ENCODE measurements around the gene EVC.
"Not testable (repeated sequence)": the region's sequence is repeated elsewhere in the genome, so short reads cannot be mapped to it uniquely, and the experiment has no call there.

EVC gene

GRCh38 chr4:5843573-5844530 is 132.9 kb downstream of the EVC start:
- no peak for DNase-seq (ENCODE audit: low spot score)

GRCh38 chr4:5845035-5845905 is 134.3 kb downstream of the EVC start:
- no peak for DNase-seq (ENCODE audit: low spot score)

GRCh38 chr4:5851637-5852301 is 140.8 kb downstream of the EVC start:
- no peak for DNase-seq (ENCODE audit: low spot score)

DNA sequence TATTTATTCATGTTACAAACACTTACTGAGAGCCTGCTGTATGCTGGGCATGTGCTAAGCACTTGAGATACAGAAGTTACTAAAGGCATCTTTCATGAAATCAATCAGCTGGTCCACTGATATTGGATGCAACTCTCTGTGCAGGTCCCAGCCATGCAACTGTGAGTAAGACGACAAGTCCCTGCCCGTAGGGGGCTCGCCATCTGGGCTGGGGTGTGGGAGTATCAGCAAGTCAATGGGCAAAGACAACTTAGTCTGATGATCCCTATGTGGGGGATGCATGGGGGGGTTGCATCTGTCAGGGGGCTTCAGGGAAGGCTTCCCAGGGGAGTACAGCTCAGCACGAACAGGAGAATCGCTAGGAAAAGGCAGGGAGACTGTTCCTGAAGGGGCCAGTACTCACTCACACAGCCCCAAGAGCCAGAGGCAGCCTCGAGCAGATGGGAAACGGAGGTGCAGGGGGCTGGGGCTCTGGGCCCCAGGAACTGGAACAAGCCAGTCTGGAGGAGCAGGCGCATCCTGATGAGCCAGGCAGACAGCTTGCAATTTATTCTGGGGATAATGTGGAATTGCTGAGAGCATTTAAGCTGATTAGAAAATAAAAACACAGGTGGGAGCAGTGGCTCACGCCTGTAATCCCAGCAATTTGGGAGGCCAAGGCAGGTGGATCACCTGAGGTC is 141.7 kb downstream of the EVC start:
- DNase-seq (ENCODE audit: low spot score), result no peak

- no peak for DNase-seq (ENCODE audit: low spot score)
These were observed 143.9 kb downstream of the EVC start for GRCh38 chr4:5854929-5855328.

DNA sequence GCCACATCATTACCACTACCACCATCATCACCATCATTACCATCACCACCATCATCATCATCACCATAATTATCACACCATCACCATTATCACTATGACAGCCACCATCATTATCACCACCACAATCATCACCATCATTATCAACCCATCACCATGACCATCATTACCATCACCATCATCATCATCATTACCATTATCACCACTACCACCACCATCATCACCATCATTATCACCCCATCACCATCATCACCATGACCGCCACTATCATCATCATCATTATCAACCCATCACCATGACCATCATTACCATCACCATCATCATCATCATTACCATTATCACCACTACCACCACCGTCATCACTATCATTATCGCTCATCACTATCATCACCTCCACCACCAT is 145.4 kb downstream of the EVC start:
- not testable (repeated sequence) for DNase-seq (ENCODE audit: low spot score)

DNA sequence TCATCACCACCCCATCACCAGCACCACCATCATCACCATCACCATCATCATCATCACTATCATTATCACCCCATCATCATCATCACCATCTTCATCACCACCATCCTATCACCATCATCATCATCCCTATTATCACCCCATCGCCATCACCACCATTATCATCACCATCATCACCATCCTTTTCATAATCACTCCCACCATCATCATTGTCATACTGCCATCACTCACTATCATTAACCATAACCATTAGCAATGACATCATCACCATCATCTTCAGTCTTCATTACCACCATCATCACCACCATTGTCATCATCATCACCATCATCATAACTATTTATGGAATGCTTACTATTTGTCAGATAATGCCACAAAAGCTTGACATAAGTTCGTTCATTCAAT is 146.2 kb downstream of the EVC start:
- DNase-seq (ENCODE audit: low spot score), result no peak

DNA sequence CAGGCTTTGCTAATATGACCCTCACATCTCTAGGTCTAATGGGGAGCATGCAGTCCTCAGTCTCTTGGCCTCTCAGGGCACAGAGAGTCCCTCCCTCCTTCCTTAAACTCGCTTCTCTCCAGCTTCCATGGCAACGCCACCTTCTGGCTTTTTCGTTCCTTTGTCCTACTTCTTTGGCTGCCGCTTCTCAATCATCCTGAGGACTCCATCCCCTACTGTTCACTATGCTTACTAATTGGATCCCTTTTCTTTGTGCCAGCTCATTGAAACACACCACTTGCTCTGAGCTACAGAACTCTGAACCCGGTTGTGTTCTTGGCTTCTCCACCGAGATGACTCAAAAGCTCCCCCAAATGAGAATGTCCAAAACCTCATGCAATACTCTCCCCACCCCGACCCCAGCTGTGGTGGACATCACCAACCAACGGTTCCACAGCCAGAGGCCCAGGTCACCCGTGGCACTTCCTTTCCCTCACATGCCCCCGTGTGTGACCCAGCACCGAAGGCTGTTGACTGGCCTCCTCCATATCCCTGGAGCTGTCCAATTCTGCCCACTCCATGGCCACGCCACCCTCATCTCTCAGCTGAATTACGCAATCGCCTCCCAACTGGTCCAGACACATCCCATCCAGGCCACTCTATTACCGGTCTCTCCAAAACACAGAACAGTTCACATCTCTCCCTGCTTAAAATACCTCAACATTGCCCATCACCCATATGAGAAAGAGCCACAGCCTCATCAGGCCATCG is 147.2 kb downstream of the EVC start:
- no peak for DNase-seq (ENCODE audit: low spot score)

GRCh38 chr4:5863461-5864113 is 152.6 kb downstream of the EVC start:
- DNase-seq (ENCODE audit: low spot score), result peak; percentile 67
